Measurements from ENCODE around the gene CACNB1.

GRCh38 chr17:39209317-39210092 is 12.0 kb upstream of the CACNB1 start:
- TF ChIP-seq CTCF (conservative IDR thresholded peaks at IDR 0.05) (no peak), ZFX (IDR thresholded peaks at IDR 0.05) (no peak)
